Colon (tissue), 2 donors: ENCODE measurements around the gene STOML3.

ENCODE experiments used
- FAIRE-seq: peaks from 2 replicates; lab custom pipeline; 2012; peaks lifted over from hg19 to GRCh38; lab: Jason Lieb, UNC
- donor health status: control.
- donor health status: control.

Gene STOML3

GRCh38 chr13:38980750-38981078 is 9.9 kb downstream of the STOML3 start:
- FAIRE-seq, result no peak

- FAIRE-seq, result no peak
Observed at GRCh38 chr13:38979891-38980749, 10.5 kb downstream of the STOML3 start.

- no peak for FAIRE-seq
Observed at GRCh38 chr13:38970380-38971051, 20.1 kb downstream of the STOML3 start.

- FAIRE-seq, result no peak
Observed at GRCh38 chr13:38969187-38969586, 21.4 kb downstream of the STOML3 start.

GRCh38 chr13:38967446-38967845 is 23.2 kb downstream of the STOML3 start:
- no peak for FAIRE-seq

GRCh38 chr13:38965281-38965680 is 25.4 kb downstream of the STOML3 start:
- FAIRE-seq, result no peak

- no peak for FAIRE-seq
Observed at GRCh38 chr13:38960175-38960574, 30.5 kb downstream of the STOML3 start.

- FAIRE-seq, result no peak
Observed at GRCh38 chr13:38957794-38958592, 32.6 kb downstream of the STOML3 start.

- no peak for FAIRE-seq
Observed at GRCh38 chr13:38954844-38955243, 35.8 kb downstream of the STOML3 start.

- no peak for FAIRE-seq
Observed at GRCh38 chr13:38954291-38954690, 36.3 kb downstream of the STOML3 start.

GRCh38 chr13:38952827-38953226 is 37.8 kb downstream of the STOML3 start:
- no peak for FAIRE-seq

GRCh38 chr13:38951525-38952313 is 38.9 kb downstream of the STOML3 start:
- no peak for FAIRE-seq

- FAIRE-seq, result no peak
Observed at GRCh38 chr13:38950987-38951386, 39.6 kb downstream of the STOML3 start.

- no peak for FAIRE-seq
Observed at GRCh38 chr13:38947054-38947453, 43.6 kb downstream of the STOML3 start.

- no peak for FAIRE-seq
Observed at GRCh38 chr13:38944219-38944618, 46.4 kb downstream of the STOML3 start.

- FAIRE-seq, result no peak
Observed at GRCh38 chr13:38943231-38943630, 47.4 kb downstream of the STOML3 start.

GRCh38 chr13:38941353-38941945 is 49.2 kb downstream of the STOML3 start:
- FAIRE-seq, result no peak

- no peak for FAIRE-seq
Observed at GRCh38 chr13:38933786-38934185, 56.8 kb downstream of the STOML3 start.

- no peak for FAIRE-seq
Observed at GRCh38 chr13:38922170-38922569, 68.5 kb downstream of the STOML3 start.

GRCh38 chr13:38921081-38921480 is 69.5 kb downstream of the STOML3 start:
- FAIRE-seq, result no peak
